ENCODE results near the gene MGAT5B.

Gene MGAT5B

DNA sequence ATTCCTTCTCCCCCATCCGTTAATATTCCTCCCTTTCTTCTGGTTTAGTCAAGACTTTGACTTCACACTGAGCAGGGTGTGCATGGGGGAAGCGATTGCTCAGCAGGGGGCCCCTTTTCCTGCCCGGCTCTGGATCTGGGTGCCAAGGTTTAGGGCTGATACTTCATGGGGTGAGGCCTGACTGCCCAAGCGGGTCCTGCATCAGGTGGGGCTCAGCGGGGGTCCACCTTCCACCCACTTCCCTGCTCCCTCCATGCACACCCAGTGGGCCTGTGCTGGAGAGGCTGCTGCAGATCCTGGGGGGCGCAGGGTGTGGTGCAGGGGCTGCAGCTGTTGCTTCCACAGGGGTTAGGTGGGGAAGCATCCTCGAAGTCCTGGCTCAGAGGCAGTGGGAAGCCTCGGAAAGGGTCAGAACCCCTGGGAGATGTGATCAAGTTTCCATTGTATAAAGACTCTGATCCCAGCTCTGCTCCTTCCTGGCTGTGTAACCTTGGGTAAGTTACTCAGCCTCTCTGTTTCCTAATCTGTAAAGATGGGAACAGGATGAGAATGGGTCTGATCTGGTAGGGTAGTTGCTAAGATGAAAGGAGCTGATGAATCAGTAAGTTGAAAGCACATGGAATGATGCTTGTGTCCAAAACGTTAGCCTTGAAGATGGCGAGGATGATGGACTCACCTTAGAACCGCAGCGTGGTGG is 53.3 kb downstream of the MGAT5B start:
- DNase-seq, result no peak
- Histone ChIP-seq H3K9me3 (ENCODE audit: severe bottlenecking) (no peaks in the 10 kb centered on the region), H3K27ac (no peak overlapping the region), H3K36me3 (peaks cover 9% of the 10 kb centered on the region), H3K27me3 (ENCODE audit: insufficient read depth, low read depth, severe bottlenecking) (no peaks in the 10 kb centered on the region), H3K4me3 (ENCODE audit: low read depth, low read length) (no peak overlapping the region)
- TF ChIP-seq, protein P1, sequence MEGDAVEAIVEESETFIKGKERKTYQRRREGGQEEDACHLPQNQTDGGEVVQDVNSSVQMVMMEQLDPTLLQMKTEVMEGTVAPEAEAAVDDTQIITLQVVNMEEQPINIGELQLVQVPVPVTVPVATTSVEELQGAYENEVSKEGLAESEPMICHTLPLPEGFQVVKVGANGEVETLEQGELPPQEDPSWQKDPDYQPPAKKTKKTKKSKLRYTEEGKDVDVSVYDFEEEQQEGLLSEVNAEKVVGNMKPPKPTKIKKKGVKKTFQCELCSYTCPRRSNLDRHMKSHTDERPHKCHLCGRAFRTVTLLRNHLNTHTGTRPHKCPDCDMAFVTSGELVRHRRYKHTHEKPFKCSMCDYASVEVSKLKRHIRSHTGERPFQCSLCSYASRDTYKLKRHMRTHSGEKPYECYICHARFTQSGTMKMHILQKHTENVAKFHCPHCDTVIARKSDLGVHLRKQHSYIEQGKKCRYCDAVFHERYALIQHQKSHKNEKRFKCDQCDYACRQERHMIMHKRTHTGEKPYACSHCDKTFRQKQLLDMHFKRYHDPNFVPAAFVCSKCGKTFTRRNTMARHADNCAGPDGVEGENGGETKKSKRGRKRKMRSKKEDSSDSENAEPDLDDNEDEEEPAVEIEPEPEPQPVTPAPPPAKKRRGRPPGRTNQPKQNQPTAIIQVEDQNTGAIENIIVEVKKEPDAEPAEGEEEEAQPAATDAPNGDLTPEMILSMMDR (IDR thresholded peaks at IDR 0.05; ENCODE audit: low read depth, low read length), result no peak

DNA sequence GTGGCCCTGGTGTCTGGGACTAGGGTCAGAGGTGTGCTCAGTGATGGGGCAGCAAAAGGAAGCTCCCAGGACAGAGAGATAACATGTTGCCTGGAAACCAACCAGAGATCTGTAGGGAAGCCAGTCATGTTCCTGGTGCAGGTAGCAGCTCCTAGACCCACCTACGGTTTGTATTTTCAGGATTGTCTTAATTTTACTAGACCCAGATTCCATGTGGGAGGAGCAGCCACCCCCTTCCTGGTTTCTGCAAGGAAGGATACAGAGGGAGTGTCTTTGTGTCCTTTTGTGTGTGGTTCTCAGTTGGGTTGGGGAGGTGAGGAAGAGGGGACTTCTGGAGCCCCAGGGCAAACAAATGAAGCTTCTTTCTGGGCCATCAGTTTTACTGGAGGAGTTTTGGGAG is 53.9 kb downstream of the MGAT5B start:
- no peaks in the 10 kb centered on the region for H3K27me3 ChIP-seq (ENCODE audit: insufficient read depth, low read depth, severe bottlenecking)
- TF ChIP-seq, protein P1 (IDR thresholded peaks at IDR 0.05; ENCODE audit: low read depth, low read length), result no peak
- no peak overlapping the region for H3K4me3 ChIP-seq (ENCODE audit: low read depth, low read length)
- no peaks in the 10 kb centered on the region for H3K9me3 ChIP-seq (ENCODE audit: severe bottlenecking)
- H3K36me3 ChIP-seq, result peaks cover 12% of the 10 kb centered on the region
- H3K27ac ChIP-seq, result no peak overlapping the region
- DNase-seq, result no peak

DNA sequence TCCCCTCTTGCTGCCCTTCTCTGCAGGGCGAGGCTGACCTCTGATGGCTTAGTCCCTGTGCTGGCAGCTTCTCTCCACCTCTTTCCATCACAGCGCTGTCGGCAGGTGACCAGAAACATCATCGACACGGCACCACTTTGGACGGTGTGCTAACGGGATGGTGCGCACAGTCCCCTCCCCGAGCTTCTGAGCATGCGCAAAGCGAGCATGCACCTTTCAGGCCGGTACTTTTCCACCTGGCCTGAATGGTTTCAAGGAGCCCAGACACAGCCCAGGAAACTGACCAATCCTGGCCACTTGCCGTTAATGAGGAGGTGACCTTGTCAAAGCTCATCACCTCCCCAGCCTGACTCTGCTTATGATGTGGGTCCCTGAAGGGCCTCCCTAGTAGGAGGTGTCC is 54.8 kb downstream of the MGAT5B start:
- TF ChIP-seq, protein P1 (IDR thresholded peaks at IDR 0.05; ENCODE audit: low read depth, low read length), result no peak
- Histone ChIP-seq H3K36me3 (peaks cover 15% of the 10 kb centered on the region), H3K27me3 (ENCODE audit: insufficient read depth, low read depth, severe bottlenecking) (no peaks in the 10 kb centered on the region), H3K9me3 (ENCODE audit: severe bottlenecking) (no peaks in the 10 kb centered on the region), H3K4me3 (ENCODE audit: low read depth, low read length) (no peak overlapping the region), H3K27ac (no peak overlapping the region)
- DNase-seq, result no peak

DNA sequence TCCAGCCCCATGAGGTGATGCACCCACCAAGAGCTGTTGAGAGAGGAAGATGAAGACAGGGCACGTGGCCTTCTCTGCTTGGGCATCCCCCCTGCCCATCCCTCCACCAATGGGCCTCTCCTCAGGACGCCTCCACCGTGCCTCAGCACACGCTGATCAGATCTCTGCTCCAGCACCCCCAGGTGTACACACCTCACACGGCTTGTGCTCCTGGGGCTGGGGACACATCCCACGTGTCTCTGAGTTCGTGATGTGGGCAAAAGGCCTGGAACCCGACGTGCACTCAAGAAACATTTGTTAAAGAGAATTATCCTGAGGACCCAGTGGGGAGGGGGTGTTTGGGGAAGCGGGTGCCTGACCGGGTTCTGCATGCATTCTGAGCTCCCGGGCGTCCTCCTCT is 55.3 kb downstream of the MGAT5B start:
- peaks cover 15% of the 10 kb centered on the region for H3K36me3 ChIP-seq
- no peaks in the 10 kb centered on the region for H3K9me3 ChIP-seq (ENCODE audit: severe bottlenecking)
- H3K27me3 ChIP-seq (ENCODE audit: insufficient read depth, low read depth, severe bottlenecking), result no peaks in the 10 kb centered on the region
- H3K4me3 ChIP-seq (ENCODE audit: low read depth, low read length), result no peak overlapping the region
- TF ChIP-seq, protein P1 (IDR thresholded peaks at IDR 0.05; ENCODE audit: low read depth, low read length), result no peak
- no peak overlapping the region for H3K27ac ChIP-seq
- DNase-seq, result no peak

DNA sequence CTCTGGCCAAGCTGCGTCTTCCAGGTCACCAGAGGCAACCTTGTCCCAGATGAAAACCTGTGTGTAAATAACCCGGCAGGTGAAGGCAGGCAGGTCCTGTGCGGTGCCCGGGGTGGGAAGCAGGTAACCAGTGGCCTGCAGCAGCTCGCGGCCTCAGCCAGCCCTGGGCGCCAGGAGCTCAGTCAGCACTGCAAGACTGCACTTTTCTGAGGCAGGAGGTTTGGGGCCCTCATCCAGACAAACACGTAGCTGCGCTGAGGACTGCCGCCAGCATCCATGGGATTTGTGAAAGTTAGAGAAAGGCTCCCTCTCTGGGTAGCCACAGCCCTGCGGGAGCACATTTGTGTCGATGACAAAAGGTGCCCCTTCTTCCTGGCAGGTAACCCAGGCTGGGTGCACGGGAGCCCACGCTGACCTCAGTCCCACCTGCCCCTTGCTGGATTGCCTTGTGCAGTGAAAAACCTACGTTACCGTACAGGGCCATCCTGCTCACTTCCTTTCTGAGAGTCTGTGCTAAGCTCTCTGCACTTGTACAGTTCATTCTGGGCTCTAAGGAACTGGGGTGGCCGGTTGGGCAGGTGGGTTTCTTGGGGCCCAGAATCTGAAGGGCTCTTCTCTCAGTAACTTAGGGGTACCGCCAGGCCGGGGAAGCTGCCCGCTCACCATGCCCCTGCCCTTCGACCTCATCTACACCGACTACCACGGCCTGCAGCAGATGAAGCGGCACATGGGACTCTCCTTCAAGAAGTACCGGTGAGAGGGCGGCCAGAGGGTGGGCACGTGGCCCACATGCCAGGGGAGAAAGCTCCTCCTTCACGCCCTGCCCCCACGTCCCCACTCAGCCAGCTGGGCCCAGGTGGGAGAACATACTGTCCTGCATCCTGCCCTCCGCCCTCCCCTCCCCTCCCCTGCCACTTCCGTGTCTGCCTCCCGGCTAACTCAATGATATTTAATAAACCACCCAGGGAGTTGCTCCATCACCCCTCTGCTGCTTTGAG is 56.4 kb downstream of the MGAT5B start:
- no peaks in the 10 kb centered on the region for H3K9me3 ChIP-seq (ENCODE audit: severe bottlenecking)
- TF ChIP-seq, protein P1 (IDR thresholded peaks at IDR 0.05; ENCODE audit: low read depth, low read length), result no peak
- DNase-seq, result peak; percentile 50
- peaks cover 15% of the 10 kb centered on the region for H3K36me3 ChIP-seq
- no peak overlapping the region for H3K4me3 ChIP-seq (ENCODE audit: low read depth, low read length)
- H3K27me3 ChIP-seq (ENCODE audit: insufficient read depth, low read depth, severe bottlenecking), result no peaks in the 10 kb centered on the region
- H3K27ac ChIP-seq, result no peak overlapping the region; the same call in 1 of the 2 replicates

All from WERI-Rb-1 (cell line).